Measurements from ENCODE around the gene AGAP1.

DNA sequence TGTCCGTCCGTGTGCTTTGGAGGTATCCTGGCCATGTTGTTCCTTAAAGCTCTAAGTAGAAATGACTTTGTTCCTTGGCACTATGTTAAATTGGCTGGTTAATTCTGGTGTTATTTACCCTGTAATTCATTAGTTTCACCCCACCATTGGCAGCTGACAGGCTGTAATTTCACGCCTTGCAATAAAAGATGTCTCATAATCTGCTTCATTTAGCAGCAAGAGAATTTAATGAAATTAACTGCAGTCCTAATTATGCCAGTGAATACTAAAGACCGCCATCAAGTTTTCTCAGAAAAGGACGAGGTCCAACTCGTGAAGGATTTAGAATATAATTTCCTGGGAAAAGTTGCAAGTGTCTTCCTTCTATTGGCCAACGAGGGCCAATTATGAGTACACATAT, 355.1 kb downstream of the AGAP1 start:
- TF ChIP-seq, protein P1, sequence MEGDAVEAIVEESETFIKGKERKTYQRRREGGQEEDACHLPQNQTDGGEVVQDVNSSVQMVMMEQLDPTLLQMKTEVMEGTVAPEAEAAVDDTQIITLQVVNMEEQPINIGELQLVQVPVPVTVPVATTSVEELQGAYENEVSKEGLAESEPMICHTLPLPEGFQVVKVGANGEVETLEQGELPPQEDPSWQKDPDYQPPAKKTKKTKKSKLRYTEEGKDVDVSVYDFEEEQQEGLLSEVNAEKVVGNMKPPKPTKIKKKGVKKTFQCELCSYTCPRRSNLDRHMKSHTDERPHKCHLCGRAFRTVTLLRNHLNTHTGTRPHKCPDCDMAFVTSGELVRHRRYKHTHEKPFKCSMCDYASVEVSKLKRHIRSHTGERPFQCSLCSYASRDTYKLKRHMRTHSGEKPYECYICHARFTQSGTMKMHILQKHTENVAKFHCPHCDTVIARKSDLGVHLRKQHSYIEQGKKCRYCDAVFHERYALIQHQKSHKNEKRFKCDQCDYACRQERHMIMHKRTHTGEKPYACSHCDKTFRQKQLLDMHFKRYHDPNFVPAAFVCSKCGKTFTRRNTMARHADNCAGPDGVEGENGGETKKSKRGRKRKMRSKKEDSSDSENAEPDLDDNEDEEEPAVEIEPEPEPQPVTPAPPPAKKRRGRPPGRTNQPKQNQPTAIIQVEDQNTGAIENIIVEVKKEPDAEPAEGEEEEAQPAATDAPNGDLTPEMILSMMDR (IDR thresholded peaks at IDR 0.05) = no peak
- TF ChIP-seq POLR2A (IDR thresholded peaks at IDR 0.05) = no peak

Measured in vagina (tissue), 2 donors.